PC-9 (cell line): ENCODE results near the gene SCNN1G.

Experiments
- CTCF ChIP-seq: fragments of 200-600 bp; sonication (generic); conservative IDR thresholded peaks from 2 replicates; pipeline ENCODE4 v1.6.1; 2017; ENCODE audit warnings: mixed run types, antibody characterized with exemption, mild to moderate bottlenecking, moderate library complexity
- EZH2 ChIP-seq: fragments of 200-600 bp; sonication (generic); IDR thresholded peaks from 2 replicates; pipeline ENCODE4 v1.8.0; 2017; ENCODE audit warnings: antibody characterized with exemption, low read depth

GRCh38 chr16:23155445-23156049, 27.0 kb upstream of the SCNN1G start:
- TF ChIP-seq CTCF = no peak; the same call in 1 of the 2 replicates
- TF ChIP-seq EZH2 = no peak
